Right atrium auricular region (tissue), 2 donors: ENCODE data around the gene SKIC2. TPM values are rescaled to one million over a fixed set of nuclear protein-coding genes. Genes with fewer than 3 reads are reported as not detected.
A peak's percentile ranks its signal among the peaks of the same experiment; 100 is the strongest.
"Not testable (repeated sequence)": the region's sequence is repeated elsewhere in the genome, so short reads cannot be mapped to it uniquely, and the experiment has no call there.

Source experiments
- DNase-seq: peaks from one replicate; pipeline ENCODE4 v3.0.0-alpha.2; 2019; ENCODE audit warnings: low spot score
- H3K27ac ChIP-seq, 2 donors: fragments of 200-600 bp; sonication (generic); 1 replicate in 1 of 2; 2 replicates in 1 of 2; pipeline ENCODE4 v1.5.1; 2016 to 2019
- H3K27me3 ChIP-seq, 2 donors: fragments of 200-600 bp; sonication (generic); one replicate each; pipeline versions ENCODE4 v1.5.1 to v1.6.0; 2017 to 2019
- H3K36me3 ChIP-seq: fragments of 200-600 bp; sonication (generic); one replicate; pipeline ENCODE4 v1.5.1; 2016
- H3K4me1 ChIP-seq, 2 donors: fragments of 200-600 bp; sonication (generic); one replicate each; pipeline versions ENCODE4 v1.5.1 to v1.6.0; 2017 to 2019
- H3K4me3 ChIP-seq, 2 donors: fragments of 200-600 bp; sonication (generic); 1 replicate in 1 of 2; 2 replicates in 1 of 2; pipeline ENCODE4 v1.5.1; 2017 to 2019; ENCODE audit warnings: mild to moderate bottlenecking in 1 of 2, moderate library complexity in 1 of 2
- H3K9me3 ChIP-seq, 2 donors: fragments of 200-600 bp; sonication (generic); one replicate each; pipeline ENCODE4 v1.5.1; 2019
- CTCF ChIP-seq, 2 donors: fragments of 200-600 bp; sonication (generic); IDR thresholded peaks; one replicate each; pipeline ENCODE4 v1.5.1; 2019; ENCODE audit warnings: antibody characterized with exemption in 2 of 2
- total RNA-seq, 2 donors: library from RNA; depleted of rRNA; stranded (reverse); fragments of >200 nt; gene quantifications; one replicate each; pipeline ENCODE4 v1.1.0, GENCODE V29; 2016

Gene SKIC2
- total RNA-seq, 2 donors from 2014 or later: 18.7 to 31.6 TPM

GRCh38 chr6:31927863-31928671 is 30.9 kb upstream of the SKIC2 start:
- Histone ChIP-seq H3K4me3 (peak overlapping the region in 1 of 2 donors; percentile 16), H3K27me3 (no peaks in the 10 kb centered on the region), H3K4me1 (no peaks in the 10 kb centered on the region), H3K9me3 (no peaks in the 10 kb centered on the region), H3K36me3 (no peaks in the 10 kb centered on the region), H3K27ac (no peak overlapping the region)
- no peak for DNase-seq
- TF ChIP-seq CTCF (IDR thresholded peaks at IDR 0.05): no peak

GRCh38 chr6:31928672-31928939 is 30.4 kb upstream of the SKIC2 start:
- no peak for TF ChIP-seq CTCF (IDR thresholded peaks at IDR 0.05)
- Histone ChIP-seq H3K27me3 (no peaks in the 10 kb centered on the region), H3K9me3 (no peaks in the 10 kb centered on the region), H3K4me1 (no peaks in the 10 kb centered on the region), H3K4me3 (no peak overlapping the region), H3K27ac (no peak overlapping the region), H3K36me3 (no peaks in the 10 kb centered on the region)
- no peak for DNase-seq

GRCh38 chr6:31930962-31931361 is 28.0 kb upstream of the SKIC2 start:
- Histone ChIP-seq H3K27ac (no peak overlapping the region), H3K4me3 (no peak overlapping the region), H3K27me3 (no peaks in the 10 kb centered on the region), H3K36me3 (no peaks in the 10 kb centered on the region), H3K9me3 (no peaks in the 10 kb centered on the region), H3K4me1 (no peaks in the 10 kb centered on the region)
- no peak for DNase-seq
- TF ChIP-seq CTCF (IDR thresholded peaks at IDR 0.05): no peak

- H3K27me3 ChIP-seq, DNase-seq, H3K27ac ChIP-seq, H3K36me3 ChIP-seq, H3K4me3 ChIP-seq, H3K4me1 ChIP-seq, H3K9me3 ChIP-seq: not testable (repeated sequence)
Measured at GRCh38 chr6:31932137-31932536, 26.8 kb upstream of the SKIC2 start.

GRCh38 chr6:31933537-31933936 is 25.4 kb upstream of the SKIC2 start:
- Histone ChIP-seq H3K27me3 (no peaks in the 10 kb centered on the region), H3K27ac (no peak overlapping the region), H3K4me1 (no peaks in the 10 kb centered on the region), H3K9me3 (no peaks in the 10 kb centered on the region), H3K4me3 (no peak overlapping the region), H3K36me3 (no peaks in the 10 kb centered on the region)
- TF ChIP-seq CTCF (IDR thresholded peaks at IDR 0.05): no peak
- no peak for DNase-seq

GRCh38 chr6:31935021-31935420 is 24.0 kb upstream of the SKIC2 start:
- Histone ChIP-seq H3K4me1 (no peaks in the 10 kb centered on the region), H3K27ac (no peak overlapping the region), H3K4me3 (no peak overlapping the region), H3K36me3 (no peaks in the 10 kb centered on the region), H3K27me3 (no peaks in the 10 kb centered on the region), H3K9me3 (no peaks in the 10 kb centered on the region)
- DNase-seq: no peak
- no peak for TF ChIP-seq CTCF (IDR thresholded peaks at IDR 0.05)
